K562 (cell line): ENCODE measurements around the gene MIP. TPM values are rescaled to one million over a fixed set of nuclear protein-coding genes. Genes with fewer than 3 reads are reported as not detected.

Experiments used
- ATAC-seq: fragments of 200-7000 bp; cut with Tn5 transposase; 3 replicates; pipeline ENCODE4 v1.9.1; 2020; ENCODE audit warnings: moderate library complexity
- BruUV-seq: library from RNA; stranded (reverse); fragments of 400-500 nt; replicated peaks from 2 replicates; lab custom pipeline; 2021; lab: Mats Ljungman, UMichigan
- CTCF ChIA-PET: fragments of 300-600 bp; formaldehyde crosslinking; extraction: SDS; loops from one replicate; lab custom pipeline; 2021; ENCODE audit warnings: low intra/inter-chr PET ratio; lab: Yijun Ruan, JAX
- POLR2A ChIA-PET: fragments of 300-600, 350-650 bp; sonication (Branson Sonifier 250); formaldehyde crosslinking; extraction: SDS; loops from one replicate; lab custom pipeline; 2021; ENCODE audit warnings: antibody characterized with exemption, inconsistent platforms; lab: Yijun Ruan, JAX
- DNase-seq, 4 experiments: peaks; one replicate each; pipeline versions ENCODE4 v3.0.0 to v3.0.0-alpha.2; 2011 to 2018; ENCODE audit warnings: low spot score in 3 of 4, mixed read lengths in 3 of 4; ENCODE audit errors: extremely low read depth in 1 of 4
- FAIRE-seq: peaks from 2 replicates; lab custom pipeline; 2011; peaks lifted over from hg19 to GRCh38; lab: Jason Lieb, UNC
- H2AFZ ChIP-seq: 2 replicates; pipeline ENCODE4 v1.6.0; 2011; ENCODE audit warnings: low read depth, low read length, control low read depth, inconsistent platforms
- H3K27ac ChIP-seq: fragments of 200-600 bp; 3 replicates; pipeline ENCODE4 v1.8.0; 2011; ENCODE audit warnings: low read depth, mild to moderate bottlenecking, control low read depth, inconsistent platforms, low read length, moderate library complexity, mixed read lengths; ENCODE audit errors: extremely low read depth
- H3K27me3 ChIP-seq, 2 experiments: fragments of 300-600 bp in 1 of 2; 2 replicates in 1 of 2; 3 replicates in 1 of 2; pipeline versions ENCODE4 v1.6.0 to v1.8.0; 2011; ENCODE audit warnings: inconsistent platforms in 2 of 2, low read length in 2 of 2, mild to moderate bottlenecking in 1 of 2, mixed read lengths in 1 of 2, moderate library complexity in 1 of 2; ENCODE audit not compliant: control insufficient read depth in 2 of 2, insufficient read depth in 2 of 2
- H3K36me3 ChIP-seq: fragments of 300-600 bp; 3 replicates; pipeline ENCODE4 v1.8.0; 2011; ENCODE audit warnings: mild to moderate bottlenecking, low read length, inconsistent platforms; ENCODE audit not compliant: control insufficient read depth, insufficient read depth
- H3K4me1 ChIP-seq, 2 experiments: fragments of 200-600 bp in 1 of 2; replicated peaks in 1 of 2; 2 replicates in 1 of 2; 3 replicates in 1 of 2; pipeline versions ENCODE4 v1.5.1 to v1.8.0; 2011; ENCODE audit warnings: inconsistent platforms in 2 of 2, low read length in 2 of 2, mild to moderate bottlenecking in 1 of 2, mixed read lengths in 1 of 2, moderate library complexity in 1 of 2; ENCODE audit not compliant: control insufficient read depth in 2 of 2, insufficient read depth in 2 of 2
- H3K4me2 ChIP-seq: 2 replicates; pipeline ENCODE4 v1.6.1; 2011; ENCODE audit warnings: low read length, control low read depth, inconsistent platforms, mixed read lengths; ENCODE audit not compliant: insufficient read depth
- H3K4me3 ChIP-seq: fragments of 200-600 bp; sonication (generic), shearing (Covaris generic); 2 replicates; pipeline ENCODE4 v1.5.1; 2016; ENCODE audit warnings: control low read depth, inconsistent platforms
- H3K79me2 ChIP-seq: fragments of 200-600 bp; 3 replicates; pipeline ENCODE4 v1.8.0; 2011; ENCODE audit warnings: low read length, inconsistent platforms; ENCODE audit not compliant: control insufficient read depth, insufficient read depth
- H3K9ac ChIP-seq, 2 experiments: 2 replicates each; pipeline versions ENCODE4 v1.6.0 to v1.6.1; 2011; ENCODE audit warnings: low read depth in 2 of 2, low read length in 2 of 2, control low read depth in 1 of 2, inconsistent platforms in 1 of 2, mild to moderate bottlenecking in 1 of 2, mixed read lengths in 1 of 2; ENCODE audit not compliant: insufficient read depth in 1 of 2
- H3K9me1 ChIP-seq: one replicate; pipeline ENCODE4 v1.6.0; 2011; ENCODE audit warnings: inconsistent platforms, mild to moderate bottlenecking, low read length, moderate library complexity; ENCODE audit not compliant: control insufficient read depth, insufficient read depth
- H3K9me3 ChIP-seq: replicated peaks from 2 replicates; pipeline ENCODE4 v1.5.1; 2011; ENCODE audit warnings: low read depth, low read length, inconsistent platforms; ENCODE audit not compliant: control insufficient read depth, insufficient read depth
- H4K20me1 ChIP-seq: replicated peaks from 2 replicates; pipeline ENCODE4 v1.6.1; 2011; ENCODE audit warnings: low read length, inconsistent platforms, mixed read lengths; ENCODE audit not compliant: control insufficient read depth, insufficient read depth
- CEBPB ChIP-seq: fragments of 450-650 bp; IDR thresholded peaks from 2 replicates; pipeline ENCODE4 v1.6.1; 2016; ENCODE audit warnings: missing genetic modification characterization, missing compliant biosample characterization
- CEBPG ChIP-seq, 3 experiments: fragments of 200-800 bp in 1 of 3; sonication (Bioruptor generic) in 1 of 3; sonication (generic) in 1 of 3; formaldehyde crosslinking in 1 of 3; IDR thresholded peaks in 2 of 3; conservative IDR thresholded peaks in 1 of 3; 2 replicates each; pipeline versions ENCODE4 v1.6.1 to v1.8.0; 2016 to 2022; ENCODE audit warnings: missing compliant biosample characterization in 2 of 3, missing genetic modification characterization in 2 of 3, mild to moderate bottlenecking in 1 of 3, missing genetic modification reagents in 1 of 3
- NRF1 ChIP-seq, 2 experiments: fragments of 450-650 bp; IDR thresholded peaks in 1 of 2; conservative IDR thresholded peaks in 1 of 2; 2 replicates each; pipeline ENCODE4 v1.6.1; 2014; ENCODE audit warnings: mild to moderate bottlenecking in 2 of 2
- PTRF ChIP-seq: fragments of 450-650 bp; IDR thresholded peaks from 2 replicates; pipeline ENCODE4 v1.6.1; 2016; ENCODE audit warnings: mild to moderate bottlenecking, missing genetic modification characterization, missing compliant biosample characterization
- TAL1 ChIP-seq: fragments of 450-650 bp; IDR thresholded peaks from 2 replicates; pipeline ENCODE4 v1.6.1; 2016; ENCODE audit warnings: mild to moderate bottlenecking
- ZNF24 ChIP-seq: fragments of 450-650 bp; IDR thresholded peaks from 2 replicates; pipeline ENCODE4 v1.6.1; 2016
- WGBS: fragments of 100-300 bp; shearing (Covaris generic); methylation state at CpG from one replicate; pipeline ENCODE4 v1.1.6; 2016; ENCODE audit warnings: low coverage, mixed read lengths; ENCODE audit not compliant: insufficient coverage; ENCODE audit errors: missing lambda C conversion rate; 5-methylcytosine and 5-hydroxymethylcytosine counted together
- in situ Hi-C: fragments of 300-500 bp; cut with MboI; formaldehyde crosslinking; loops from 4 replicates; pipeline ENCODE4 v1.15.0; 2018; ENCODE audit warnings: inconsistent platforms, mixed read lengths
- intact Hi-C: fragments of 100-400 bp; cut with micrococcal nuclease; formaldehyde crosslinking; loops from 2 replicates; pipeline ENCODE4 v1.14.2; 2022
- polyA plus RNA-seq, 8 experiments: library from polyadenylated mRNA; depleted of rRNA in 4 of 8; stranded (reverse) in 5 of 8; unstranded in 3 of 8; fragments of >200 nt; fragmentation: Nextera tagmentation in 2 of 8; fragmentation: Illumina TruSeq in 1 of 8; extraction: Ambion mirVana in 2 of 8; extraction: Trizol in 1 of 8; gene quantifications; 2 replicates each; pipeline versions ENCODE4 v1.2.1 to v1.2.3, GENCODE V29; 2011 to 2014; ENCODE audit warnings: inconsistent platforms in 1 of 8, missing spikeins in 1 of 8
- total RNA-seq, 7 experiments: library from RNA; depleted of rRNA in 6 of 7; stranded (reverse); fragments of >200 nt in 6 of 7; fragmentation: Illumina TruSeq in 2 of 7; extraction: Trizol in 2 of 7; gene quantifications; 2 replicates each; pipeline versions ENCODE4 v1.2.1 to v1.2.3, GENCODE V29; 2011 to 2021; ENCODE audit warnings: low replicate concordance in 1 of 7
- TF ChIP-seq, protein P1 (sequence below), 2 experiments: fragments of 450-650 bp; formaldehyde crosslinking in 1 of 2; IDR thresholded peaks; 2 replicates each; pipeline versions ENCODE4 v1.4.0 to v1.6.1; 2014 to 2020; ENCODE audit warnings: mild to moderate bottlenecking in 2 of 2, borderline replicate concordance in 1 of 2, low read depth in 1 of 2

The MIP gene
- total and polyA plus RNA-seq, 9 of the 15 experiments (the other 6 are each of a cell fraction or from before 2014, with no cell fraction given), result 0.09 to 0.36 (median 0.19) TPM; not detected in 5

DNA sequence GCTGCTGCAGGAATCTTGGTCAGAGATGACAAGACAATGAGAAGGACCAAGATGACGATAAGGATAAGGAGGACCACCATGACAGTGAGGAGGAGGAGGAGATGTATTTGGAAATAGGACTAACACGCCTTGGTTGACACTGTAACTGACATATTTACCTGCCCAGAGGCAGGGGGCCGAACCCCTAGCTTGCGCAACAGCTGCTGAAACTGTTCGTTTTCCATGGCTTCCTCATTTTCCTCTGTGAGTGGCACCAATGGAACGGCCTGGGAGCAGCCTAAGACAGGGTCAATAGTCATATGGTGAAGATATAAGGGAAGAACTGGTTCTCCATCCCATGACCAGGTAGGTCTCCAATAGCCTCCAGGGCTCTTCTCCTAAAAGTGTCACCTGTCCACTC, 34.0 kb downstream of the MIP start:
- intact Hi-C loops (no loop called here), in situ Hi-C loops (no loop called here)
- Histone ChIP-seq H3K27me3 (no peaks in the 10 kb centered on the region), H3K4me2 (no peak overlapping the region), H3K4me1 (no peaks in the 10 kb centered on the region), H3K36me3 (peaks cover 94% of the 10 kb centered on the region), H2AFZ (no peak overlapping the region), H3K9me3 (no peaks in the 10 kb centered on the region), H3K4me3 (no peak overlapping the region), H3K9me1 (peaks cover 3% of the 10 kb centered on the region), H3K79me2 (no peaks in the 10 kb centered on the region), H4K20me1 (no peaks in the 10 kb centered on the region), H3K9ac (no peak overlapping the region), H3K27ac (no peak overlapping the region)
- no peak for DNase-seq
- no peak for FAIRE-seq
- ChIA-PET POLR2A (interaction anchor here (1.0 kb wide), 1 partner anchor 60 kb away, joined by 4 read pairs; the partner anchor contains the start of gene STAT2), CTCF (no interaction called here)
- no TSS peak for BruUV-seq
- no peak for ATAC-seq
- 76% methylated on average over 6 of the region's 6 CpGs for WGBS
- TF ChIP-seq ZNF24 (no peak), NRF1 (conservative IDR thresholded peaks at IDR 0.05 in 1 of 2, IDR thresholded peaks at IDR 0.05 in 1 of 2) (no peak), CEBPB (tag) (peak; percentile 89), CEBPG (CRISPR knock-in tag; IDR thresholded peaks at IDR 0.05) (0 out of 2 replicates have a peak, but pooled peaks have one; percentile 56), CEBPG (tag; conservative IDR thresholded peaks at IDR 0.05 in 1 of 2, IDR thresholded peaks at IDR 0.05 in 1 of 2) (no peak; a peak in 1 of 4 replicates), TAL1 (no peak)

DNA sequence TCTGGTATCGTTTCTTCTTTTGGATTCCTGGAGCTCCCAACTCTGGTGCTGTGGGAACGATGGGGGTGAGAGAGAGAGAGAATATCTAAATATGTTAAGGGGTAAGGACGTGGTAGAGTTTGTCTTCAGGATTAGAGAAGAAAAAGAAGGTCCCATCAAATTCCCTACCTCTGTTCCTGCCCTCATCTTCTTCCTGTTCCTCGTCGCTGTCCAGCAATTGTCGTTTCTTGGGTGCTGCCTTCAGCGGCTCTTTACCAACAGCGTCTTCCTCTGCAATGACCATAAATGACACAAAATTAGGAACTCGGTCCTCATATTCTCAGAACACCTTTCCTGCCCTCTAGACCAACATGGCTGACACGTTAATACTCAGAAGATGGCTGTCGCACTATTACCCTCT, 36.7 kb downstream of the MIP start:
- FAIRE-seq (no peak), ATAC-seq (no peak), DNase-seq (no peak)
- Histone ChIP-seq H3K9me1 (peaks cover 3% of the 10 kb centered on the region), H3K9me3 (no peaks in the 10 kb centered on the region), H3K27ac (no peak overlapping the region), H4K20me1 (no peaks in the 10 kb centered on the region), H3K27me3 (no peaks in the 10 kb centered on the region), H3K4me1 (0 out of 5 replicates have a peak, but pooled peaks cover 0 to 3% of the 10 kb centered on the region in 2 experiments), H3K79me2 (no peaks in the 10 kb centered on the region), H3K4me2 (no peak overlapping the region), H3K36me3 (peaks cover 83% of the 10 kb centered on the region), H2AFZ (no peak overlapping the region), H3K4me3 (no peak overlapping the region), H3K9ac (no peak overlapping the region)
- BruUV-seq, result no TSS peak
- CTCF ChIA-PET, result no interaction called here
- POLR2A ChIA-PET, result interaction anchor here (1.1 to 1.5 kb wide), 2 partner anchors 20 to 58 kb away, joined by 3 to 6 read pairs; partner anchors contain the start of gene STAT2
- no peak for TF ChIP-seq PTRF (tag)
- TF ChIP-seq, protein P1, sequence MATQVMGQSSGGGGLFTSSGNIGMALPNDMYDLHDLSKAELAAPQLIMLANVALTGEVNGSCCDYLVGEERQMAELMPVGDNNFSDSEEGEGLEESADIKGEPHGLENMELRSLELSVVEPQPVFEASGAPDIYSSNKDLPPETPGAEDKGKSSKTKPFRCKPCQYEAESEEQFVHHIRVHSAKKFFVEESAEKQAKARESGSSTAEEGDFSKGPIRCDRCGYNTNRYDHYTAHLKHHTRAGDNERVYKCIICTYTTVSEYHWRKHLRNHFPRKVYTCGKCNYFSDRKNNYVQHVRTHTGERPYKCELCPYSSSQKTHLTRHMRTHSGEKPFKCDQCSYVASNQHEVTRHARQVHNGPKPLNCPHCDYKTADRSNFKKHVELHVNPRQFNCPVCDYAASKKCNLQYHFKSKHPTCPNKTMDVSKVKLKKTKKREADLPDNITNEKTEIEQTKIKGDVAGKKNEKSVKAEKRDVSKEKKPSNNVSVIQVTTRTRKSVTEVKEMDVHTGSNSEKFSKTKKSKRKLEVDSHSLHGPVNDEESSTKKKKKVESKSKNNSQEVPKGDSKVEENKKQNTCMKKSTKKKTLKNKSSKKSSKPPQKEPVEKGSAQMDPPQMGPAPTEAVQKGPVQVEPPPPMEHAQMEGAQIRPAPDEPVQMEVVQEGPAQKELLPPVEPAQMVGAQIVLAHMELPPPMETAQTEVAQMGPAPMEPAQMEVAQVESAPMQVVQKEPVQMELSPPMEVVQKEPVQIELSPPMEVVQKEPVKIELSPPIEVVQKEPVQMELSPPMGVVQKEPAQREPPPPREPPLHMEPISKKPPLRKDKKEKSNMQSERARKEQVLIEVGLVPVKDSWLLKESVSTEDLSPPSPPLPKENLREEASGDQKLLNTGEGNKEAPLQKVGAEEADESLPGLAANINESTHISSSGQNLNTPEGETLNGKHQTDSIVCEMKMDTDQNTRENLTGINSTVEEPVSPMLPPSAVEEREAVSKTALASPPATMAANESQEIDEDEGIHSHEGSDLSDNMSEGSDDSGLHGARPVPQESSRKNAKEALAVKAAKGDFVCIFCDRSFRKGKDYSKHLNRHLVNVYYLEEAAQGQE (IDR thresholded peaks at IDR 0.05; ENCODE audit: borderline replicate concordance), result 0 out of 2 replicates have a peak, but pooled peaks have one; percentile 7
- TF ChIP-seq, protein P1 (CRISPR knock-in tag; IDR thresholded peaks at IDR 0.05; ENCODE audit: low read depth), result no peak
- 90% methylated on average over 11 of the region's 11 CpGs for WGBS
- in situ Hi-C loops (no loop called here), intact Hi-C loops (no loop called here)
